H9 (cell line): ENCODE results near the gene DUSP28. TPM values are rescaled to one million over a fixed set of nuclear protein-coding genes. Genes with fewer than 3 reads are reported as not detected.

Experiments
- DNase-seq: peaks from one replicate; pipeline ENCODE4 v3.0.0-alpha.2; 2017
- H2AFZ ChIP-seq: one replicate; pipeline ENCODE4 v1.6.1; 2013; ENCODE audit warnings: mild to moderate bottlenecking, low read length, control low read depth, moderate library complexity
- H2AK5ac ChIP-seq: 2 replicates; pipeline ENCODE4 v1.6.1; 2013; ENCODE audit warnings: low read length, control low read depth, mixed read lengths; ENCODE audit not compliant: insufficient read length
- H2BK120ac ChIP-seq: one replicate; pipeline ENCODE4 v1.6.1; 2013; ENCODE audit warnings: low read depth, mild to moderate bottlenecking, low read length, control low read depth, inconsistent platforms; ENCODE audit not compliant: poor library complexity, severe bottlenecking
- H2BK12ac ChIP-seq: 2 replicates; pipeline ENCODE4 v1.6.1; 2013; ENCODE audit warnings: low read length, control low read depth, mixed read lengths, low read depth; ENCODE audit not compliant: insufficient read length
- H2BK15ac ChIP-seq: 2 replicates; pipeline ENCODE4 v1.6.1; 2013; ENCODE audit warnings: low read depth, low read length, control low read depth
- H2BK20ac ChIP-seq: one replicate; pipeline ENCODE4 v1.6.1; 2013; ENCODE audit warnings: low read depth, mild to moderate bottlenecking, low read length, control low read depth, inconsistent platforms; ENCODE audit not compliant: poor library complexity, severe bottlenecking
- H2BK5ac ChIP-seq: 2 replicates; pipeline ENCODE4 v1.6.1; 2013; ENCODE audit warnings: low read length, control low read depth, mixed read lengths; ENCODE audit not compliant: insufficient read length
- H3K14ac ChIP-seq: 2 replicates; pipeline ENCODE4 v1.6.1; 2013; ENCODE audit warnings: low read length, control low read depth; ENCODE audit not compliant: insufficient read depth
- H3K18ac ChIP-seq: 2 replicates; pipeline ENCODE4 v1.6.1; 2013; ENCODE audit warnings: low read depth, mild to moderate bottlenecking, mixed read lengths, low read length, control low read depth; ENCODE audit not compliant: insufficient read length
- H3K23ac ChIP-seq: 2 replicates; pipeline ENCODE4 v1.6.1; 2013; ENCODE audit warnings: low read length, control low read depth, mixed read lengths, low read depth; ENCODE audit not compliant: insufficient read length
- H3K23me2 ChIP-seq: 2 replicates; pipeline ENCODE4 v1.6.1; 2013; ENCODE audit warnings: low read depth, mild to moderate bottlenecking, mixed read lengths, low read length, control low read depth; ENCODE audit not compliant: insufficient read length, poor library complexity, severe bottlenecking
- H3K27ac ChIP-seq: 2 replicates; pipeline ENCODE4 v1.5.1; 2013; ENCODE audit warnings: low read length, control low read depth, mixed read lengths, low read depth; ENCODE audit not compliant: insufficient read length
- H3K27me3 ChIP-seq: 2 replicates; pipeline ENCODE4 v1.6.1; 2013; ENCODE audit warnings: low read length, control low read depth, inconsistent platforms; ENCODE audit not compliant: insufficient read depth
- H3K4ac ChIP-seq: 2 replicates; pipeline ENCODE4 v1.6.1; 2013; ENCODE audit warnings: low read depth, mild to moderate bottlenecking, control low read depth, inconsistent platforms, low read length, moderate library complexity
- H3K4me1 ChIP-seq: 2 replicates; pipeline ENCODE4 v1.6.1; 2013; ENCODE audit warnings: low read length, control low read depth, inconsistent platforms; ENCODE audit not compliant: insufficient read depth
- H3K4me2 ChIP-seq: 2 replicates; pipeline ENCODE4 v1.6.1; 2013; ENCODE audit warnings: low read length, control low read depth, mixed read lengths; ENCODE audit not compliant: insufficient read length, insufficient read depth
- H3K56ac ChIP-seq: 2 replicates; pipeline ENCODE4 v1.6.1; 2013; ENCODE audit warnings: low read depth, mild to moderate bottlenecking, mixed read lengths, low read length, control low read depth; ENCODE audit not compliant: insufficient read length
- H3K79me1 ChIP-seq: 2 replicates; pipeline ENCODE4 v1.6.1; 2013; ENCODE audit warnings: low read depth, mild to moderate bottlenecking, moderate library complexity, low read length, control low read depth, inconsistent platforms; ENCODE audit not compliant: insufficient read depth, poor library complexity, severe bottlenecking
- H3K79me2 ChIP-seq: 2 replicates; pipeline ENCODE4 v1.6.1; 2013; ENCODE audit warnings: low read length, control low read depth, inconsistent platforms; ENCODE audit not compliant: insufficient read depth
- H3K9ac ChIP-seq: 2 replicates; pipeline ENCODE4 v1.6.1; 2013; ENCODE audit warnings: low read length, control low read depth, mixed read lengths; ENCODE audit not compliant: insufficient read length; ENCODE audit errors: extremely low read depth
- H3K9me3 ChIP-seq: one replicate; pipeline ENCODE4 v1.6.1; 2013; ENCODE audit warnings: low read depth, low read length, inconsistent platforms; ENCODE audit not compliant: control insufficient read depth
- H3T11ph ChIP-seq: one replicate; pipeline ENCODE4 v1.6.1; 2013; ENCODE audit warnings: mild to moderate bottlenecking, low read length, control low read depth, inconsistent platforms
- H4K20me1 ChIP-seq: one replicate; pipeline ENCODE4 v1.6.1; 2013; ENCODE audit not compliant: control insufficient read depth, insufficient read length, insufficient read depth
- H4K5ac ChIP-seq: 2 replicates; pipeline ENCODE4 v1.6.1; 2013; ENCODE audit warnings: low read depth, mild to moderate bottlenecking, mixed read lengths, low read length, control low read depth; ENCODE audit not compliant: insufficient read length
- H4K8ac ChIP-seq: replicated peaks from 2 replicates; pipeline ENCODE4 v1.6.1; 2013; ENCODE audit warnings: low read length, control low read depth, mixed read lengths, low read depth; ENCODE audit not compliant: insufficient read length
- H4K91ac ChIP-seq: 2 replicates; pipeline ENCODE4 v1.6.1; 2013; ENCODE audit warnings: low read depth, mild to moderate bottlenecking, moderate library complexity, mixed read lengths, low read length, control low read depth; ENCODE audit not compliant: insufficient read length
- H3K27ac Mint-ChIP-seq, 3 experiments: 2 replicates in 2 of 3; 3 replicates in 1 of 3; pipeline ENCODE4 v1.8.0; 2020 to 2021; ENCODE audit warnings: mixed read lengths in 3 of 3, mild to moderate bottlenecking in 1 of 3, moderate library complexity in 1 of 3
- H3K27me3 Mint-ChIP-seq: 2 replicates; pipeline ENCODE4 v1.8.0; 2021; ENCODE audit warnings: low read depth, mild to moderate bottlenecking, moderate library complexity, mixed read lengths
- H3K36me3 Mint-ChIP-seq, 3 experiments: 2 replicates in 2 of 3; 3 replicates in 1 of 3; pipeline ENCODE4 v1.8.0; 2020 to 2021; ENCODE audit warnings: low read depth in 3 of 3, mixed read lengths in 3 of 3; ENCODE audit not compliant: insufficient read depth in 1 of 3
- H3K4me1 Mint-ChIP-seq, 2 experiments: 2 replicates each; pipeline ENCODE4 v1.8.0; 2020; ENCODE audit warnings: mixed read lengths in 2 of 2
- H3K4me3 Mint-ChIP-seq, 2 experiments: 2 replicates in 1 of 2; 3 replicates in 1 of 2; pipeline ENCODE4 v1.8.0; 2020 to 2021; ENCODE audit warnings: mild to moderate bottlenecking in 2 of 2, mixed read lengths in 2 of 2, moderate library complexity in 1 of 2
- H3K9me3 Mint-ChIP-seq, 2 experiments: 2 replicates in 1 of 2; 3 replicates in 1 of 2; pipeline ENCODE4 v1.8.0; 2020; ENCODE audit warnings: mild to moderate bottlenecking in 2 of 2, mixed read lengths in 2 of 2, moderate library complexity in 1 of 2
- CTCF ChIP-seq: fragments of 200-600 bp; sonication (generic); conservative IDR thresholded peaks from 3 replicates; pipeline ENCODE4 v1.8.0; 2021; ENCODE audit warnings: antibody characterized with exemption, mild to moderate bottlenecking
- WGBS: extraction: QIAGEN DNeasy Blood & Tissue Kit; methylation state at CpG from one replicate; pipeline ENCODE4 v1.1.7; 2013; ENCODE audit warnings: missing lambda C conversion rate, low lambda C conversion rate, mixed read lengths; ENCODE audit not compliant: insufficient read length; ENCODE audit errors: extremely low coverage; 5-methylcytosine and 5-hydroxymethylcytosine counted together
- total RNA-seq: library from RNA; stranded (reverse); gene quantifications from 2 replicates; pipeline ENCODE4 v1.2.1, GENCODE V29; 2021

The DUSP28 gene
- total RNA-seq, 1 experiment from 2014 or later, result 1.6 TPM

- peaks cover 3% of the 10 kb centered on the region for H3K27me3 Mint-ChIP-seq
- H3K4me2 ChIP-seq, result no peak overlapping the region
- H4K5ac ChIP-seq, result no peak overlapping the region
- H3K9me3 Mint-ChIP-seq, result no peaks in the 10 kb centered on the region
- no peak overlapping the region for H2BK20ac ChIP-seq
- H3K14ac ChIP-seq, result no peak overlapping the region
- H2AFZ ChIP-seq, result no peak overlapping the region
- H3K23me2 ChIP-seq, result no peaks in the 10 kb centered on the region
- no peak for TF ChIP-seq CTCF
- no peak overlapping the region for H3K18ac ChIP-seq
- DNase-seq, result no peak
- H3K9ac ChIP-seq, result no peak overlapping the region
- no peak overlapping the region for H3K23ac ChIP-seq
- no peak overlapping the region for H2BK12ac ChIP-seq
- H4K91ac ChIP-seq, result no peak overlapping the region
- peaks cover 0 to 7% (median 0%) of the 10 kb centered on the region in 3 experiments; a peak in 2 of 7 replicates for H3K36me3 Mint-ChIP-seq
- H3K27me3 ChIP-seq, result no peaks in the 10 kb centered on the region
- H2BK5ac ChIP-seq, result no peak overlapping the region
- H3K4ac ChIP-seq, result no peak overlapping the region
- no peaks in the 10 kb centered on the region for H4K20me1 ChIP-seq
- H3K79me1 ChIP-seq, result no peaks in the 10 kb centered on the region
- no peak overlapping the region for H3K27ac Mint-ChIP-seq
- no peak overlapping the region for H4K8ac ChIP-seq
- no peak overlapping the region for H2BK15ac ChIP-seq
- no peaks in the 10 kb centered on the region for H3K4me1 ChIP-seq
- no peak overlapping the region for H3T11ph ChIP-seq
- no peak overlapping the region for H2BK120ac ChIP-seq
- H3K4me1 Mint-ChIP-seq, result no peaks in the 10 kb centered on the region; a peak in 1 of 4 replicates
- H3K9me3 ChIP-seq, result no peaks in the 10 kb centered on the region
- H2AK5ac ChIP-seq, result no peak overlapping the region
- no peak overlapping the region for H3K56ac ChIP-seq
- H3K27ac ChIP-seq, result no peak overlapping the region
- H3K79me2 ChIP-seq, result no peaks in the 10 kb centered on the region
- no CpG with 5 or more reads among the region's 11 CpGs for WGBS
- no peak overlapping the region for H3K4me3 Mint-ChIP-seq
Measured at GRCh38 chr2:240601831-240602160, 41.6 kb downstream of the DUSP28 start.
